GM18507 (cell line): ENCODE data around the gene FAM53B.

ENCODE experiments used
- DNase-seq: peaks from one replicate; pipeline ENCODE4 v3.0.0; 2011; ENCODE audit warnings: low read depth; ENCODE audit not compliant: insufficient read length; ENCODE audit errors: extremely low spot score
- FAIRE-seq: peaks from 2 replicates; lab custom pipeline; 2011; peaks lifted over from hg19 to GRCh38; lab: Jason Lieb, UNC

The FAM53B gene

GRCh38 chr10:124653811-124654651 is 90.1 kb downstream of the FAM53B start:
- DNase-seq = no peak
- FAIRE-seq = no peak

DNA sequence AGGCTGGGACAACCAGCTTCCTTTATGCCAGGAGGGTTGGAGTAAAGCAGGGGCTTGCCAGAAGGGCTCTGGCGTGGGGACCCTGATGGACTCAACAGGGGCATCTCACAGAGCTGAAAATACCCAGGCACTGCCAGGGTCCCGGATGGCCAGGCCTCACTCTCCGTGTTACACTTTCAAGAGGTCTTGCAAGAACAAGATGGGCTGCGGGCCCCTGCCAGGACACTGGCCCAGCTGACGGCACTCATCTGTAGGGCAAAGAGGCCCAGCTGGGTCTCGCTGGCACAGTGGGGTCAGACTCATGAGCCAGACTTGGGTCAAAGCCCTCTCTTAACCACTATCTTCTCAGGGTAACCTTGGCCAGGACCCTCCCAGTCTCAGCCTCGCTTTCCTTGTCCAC is 90.9 kb downstream of the FAM53B start:
- no peak for FAIRE-seq
- no peak for DNase-seq

DNA sequence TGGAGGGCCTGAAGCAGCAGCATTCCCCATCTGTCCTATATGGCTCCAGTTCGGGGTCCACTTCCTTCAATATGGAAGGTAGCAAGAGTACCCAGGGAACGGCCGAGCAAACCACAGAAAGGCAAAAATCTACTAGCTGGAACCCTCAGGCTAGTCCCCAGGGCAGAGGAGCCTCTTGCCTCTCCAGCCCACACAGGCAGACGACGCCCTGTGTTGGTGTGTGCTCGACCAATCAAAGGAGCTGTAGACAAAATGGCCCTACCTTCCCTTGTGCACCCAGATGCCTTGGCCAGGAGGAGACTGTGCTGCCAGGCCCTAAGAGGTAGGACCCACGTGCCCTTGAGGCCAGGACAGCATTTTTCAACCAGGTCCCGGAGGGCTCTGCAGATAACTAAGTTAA is 91.5 kb downstream of the FAM53B start:
- DNase-seq (no peak), FAIRE-seq (no peak)

DNA sequence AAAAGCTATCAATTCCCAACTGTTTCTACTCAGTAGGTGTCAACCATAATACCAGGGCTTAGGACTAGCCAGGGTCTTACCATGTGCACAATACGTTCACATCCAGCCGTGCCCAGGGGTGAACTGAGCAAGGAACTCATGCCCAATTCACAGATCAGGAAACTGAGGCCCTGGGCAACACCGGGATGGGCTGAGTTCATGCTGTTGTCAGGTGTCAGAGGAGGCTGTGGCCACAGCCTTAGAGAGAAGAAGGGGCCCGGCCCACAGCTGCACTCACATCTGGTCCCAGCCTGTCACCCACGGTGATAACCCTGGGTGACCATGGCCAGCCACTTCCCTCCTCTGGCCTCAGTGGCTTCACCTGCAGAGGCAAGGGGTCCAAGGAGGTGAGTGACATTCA is 92.0 kb downstream of the FAM53B start:
- DNase-seq (no peak), FAIRE-seq (no peak)

DNA sequence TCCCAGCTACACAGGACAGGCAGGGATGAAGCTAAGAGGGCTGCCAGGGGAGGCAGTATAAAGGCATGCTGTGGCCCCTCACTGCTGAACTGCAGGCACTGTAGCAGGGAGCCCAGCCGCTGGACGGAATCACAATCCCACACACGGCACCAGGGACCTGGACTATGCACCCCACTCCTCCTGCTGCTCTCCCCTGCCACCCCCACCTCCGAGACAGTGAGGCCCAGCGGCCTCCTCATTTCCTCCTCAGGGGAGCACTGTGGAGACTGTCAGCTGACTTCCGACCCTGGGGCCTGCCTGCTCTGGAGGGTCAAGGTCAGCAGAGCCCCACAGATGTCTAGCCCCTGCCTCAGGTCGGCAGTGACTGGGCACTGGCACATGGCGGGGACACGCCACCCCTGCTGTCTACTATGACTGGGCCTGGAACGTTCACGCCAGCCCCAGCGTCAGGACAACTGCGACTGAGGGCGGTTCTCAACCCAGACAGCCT is 92.7 kb downstream of the FAM53B start:
- no peak for FAIRE-seq
- DNase-seq = no peak

DNA sequence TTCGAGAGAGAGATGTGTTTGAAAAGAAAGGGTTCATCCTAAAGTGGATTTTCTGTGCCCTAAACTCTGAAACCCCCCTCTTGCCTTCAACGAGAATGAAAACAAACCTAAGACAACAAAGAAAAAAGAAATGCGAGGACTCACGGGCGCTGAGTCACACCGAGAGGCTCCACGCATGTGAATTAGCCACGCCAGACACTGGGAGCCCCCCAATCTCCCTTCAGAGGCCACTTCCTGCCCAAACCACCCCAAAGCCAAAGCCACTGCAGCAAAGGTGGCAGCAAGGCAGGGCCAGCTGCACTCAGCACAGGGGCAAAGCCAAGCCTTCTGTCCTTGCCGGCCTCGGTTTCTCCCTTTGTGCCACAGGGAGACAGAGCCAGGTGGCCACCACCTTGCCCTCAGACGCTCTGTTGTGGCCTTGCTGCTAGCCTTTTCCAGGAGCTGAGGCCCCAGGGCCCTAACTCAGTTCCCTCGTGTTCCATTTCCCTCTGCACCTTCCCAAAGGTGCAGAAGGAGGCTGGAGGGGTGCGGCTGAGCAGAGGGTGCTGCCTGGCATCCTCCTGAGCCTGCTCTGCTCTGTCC is 93.3 kb downstream of the FAM53B start:
- DNase-seq (no peak), FAIRE-seq (peak; percentile 75)

DNA sequence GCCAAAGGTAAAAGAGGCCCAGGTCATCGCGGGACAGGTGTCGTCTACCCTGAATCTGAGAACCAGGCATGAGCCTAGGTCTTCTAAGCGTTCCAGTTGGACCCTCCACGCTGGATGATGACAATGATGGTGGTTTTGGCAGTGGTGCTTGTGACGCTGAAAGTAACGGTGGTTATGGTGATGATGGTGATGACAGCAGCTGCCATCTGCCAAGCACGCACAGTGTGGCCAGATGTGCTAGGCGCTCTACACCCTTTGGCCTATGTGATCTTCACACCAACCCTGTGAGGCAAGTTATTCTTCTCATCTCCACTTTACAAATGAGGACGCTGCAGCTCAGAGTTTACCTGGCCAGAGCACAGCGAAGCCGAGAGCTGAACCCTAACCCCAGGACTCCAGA is 93.9 kb downstream of the FAM53B start:
- DNase-seq (no peak), FAIRE-seq (no peak)

DNA sequence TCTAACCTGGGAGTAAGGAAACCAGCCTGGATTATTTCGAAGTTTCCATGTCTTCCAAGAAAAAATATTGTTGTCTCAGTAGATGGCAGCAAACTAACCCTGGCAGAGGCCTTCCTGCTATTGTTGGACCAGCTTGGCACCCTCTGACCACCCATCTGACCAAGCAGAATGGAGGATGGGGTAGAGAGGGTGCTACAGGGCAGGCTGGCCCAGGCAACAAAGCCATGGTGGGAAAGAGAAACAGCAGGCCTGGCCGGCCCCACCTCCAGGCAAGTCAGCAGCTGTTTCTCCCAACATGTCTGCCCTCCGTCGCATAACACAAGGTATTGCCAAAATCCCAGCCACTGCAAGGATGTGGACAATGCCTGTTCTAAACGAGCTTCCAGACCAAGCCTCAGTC is 95.0 kb downstream of the FAM53B start:
- no peak for DNase-seq

GRCh38 chr10:124648738-124649137 is 95.4 kb downstream of the FAM53B start:
- peak; percentile 49 for FAIRE-seq
- no peak for DNase-seq

More for the DNA sequence above, 95.0 kb downstream of the FAM53B start:
- FAIRE-seq = no peak

DNA sequence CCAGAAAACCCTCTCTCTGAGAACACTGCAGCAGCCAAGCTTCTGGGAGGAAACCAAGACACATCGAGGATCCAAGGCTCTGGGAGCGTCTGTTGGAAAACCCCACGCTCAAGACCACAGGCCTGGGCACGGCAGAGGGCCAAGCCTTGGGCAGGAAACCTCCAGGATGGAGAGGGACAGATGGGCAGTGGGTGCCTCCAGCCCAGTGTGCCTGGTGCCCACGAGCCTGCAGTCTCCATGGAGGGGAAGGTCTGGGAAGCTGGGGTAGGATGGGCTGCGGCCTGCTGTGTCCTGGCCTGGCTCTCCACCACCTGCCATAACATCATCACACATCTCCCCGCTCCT is 96.1 kb downstream of the FAM53B start:
- no peak for FAIRE-seq
- no peak for DNase-seq

GRCh38 chr10:124647421-124648130 is 96.6 kb downstream of the FAM53B start:
- DNase-seq (no peak), FAIRE-seq (peak; percentile 94)

- no peak for DNase-seq
- no peak for FAIRE-seq
Measured at GRCh38 chr10:124646483-124647352, 97.5 kb downstream of the FAM53B start.

GRCh38 chr10:124645467-124646095 is 98.6 kb downstream of the FAM53B start:
- DNase-seq (no peak), FAIRE-seq (no peak)

GRCh38 chr10:124644771-124645415 is 99.3 kb downstream of the FAM53B start:
- no peak for FAIRE-seq
- no peak for DNase-seq

DNA sequence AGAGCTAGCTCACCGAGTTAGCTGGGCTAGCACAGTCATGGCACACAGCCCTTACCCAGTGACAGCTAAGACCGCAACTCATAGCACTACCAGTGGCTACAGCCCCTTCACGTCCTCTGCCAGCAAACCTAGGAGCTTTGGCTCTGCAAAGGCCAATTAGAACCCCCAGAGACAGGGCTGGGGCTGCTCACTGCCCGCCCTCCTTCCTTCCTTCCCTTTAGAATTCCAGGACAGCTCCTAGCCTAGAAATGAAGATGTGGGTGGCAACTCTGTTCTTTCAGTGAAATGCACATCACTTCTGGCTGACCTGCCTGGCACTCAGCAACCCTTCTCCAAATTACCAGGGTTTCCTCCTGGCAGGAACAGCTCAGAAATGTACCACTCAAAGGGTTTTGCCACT is 99.9 kb downstream of the FAM53B start:
- FAIRE-seq = no peak
- DNase-seq = no peak

- FAIRE-seq (no peak), DNase-seq (no peak)
Measured at GRCh38 chr10:124643330-124644009, 100.7 kb downstream of the FAM53B start.

GRCh38 chr10:124642088-124642710 is 102.0 kb downstream of the FAM53B start:
- DNase-seq (no peak), FAIRE-seq (peak; percentile 24)
